Ishikawa (cell line): ENCODE measurements around the gene GABPA.

Source experiments
- CEBPB ChIP-seq: IDR thresholded peaks from 2 replicates; pipeline ENCODE4 v1.6.1; 2012
- CREB1 ChIP-seq: IDR thresholded peaks from 2 replicates; pipeline ENCODE4 v1.6.1; 2012; ENCODE audit warnings: low read depth
- EGR1 ChIP-seq: IDR thresholded peaks from 2 replicates; pipeline ENCODE4 v1.6.1; 2012
- EP300 ChIP-seq: IDR thresholded peaks from 2 replicates; pipeline ENCODE4 v1.6.1; 2012; ENCODE audit warnings: borderline replicate concordance
- FOXM1 ChIP-seq: IDR thresholded peaks from 2 replicates; pipeline ENCODE4 v1.6.1; 2012; ENCODE audit warnings: low read depth, borderline replicate concordance
- MAX ChIP-seq: IDR thresholded peaks from 2 replicates; pipeline ENCODE4 v1.6.1; 2012
- NFIC ChIP-seq: IDR thresholded peaks from 2 replicates; pipeline ENCODE4 v1.6.1; 2012
- RAD21 ChIP-seq: IDR thresholded peaks from 2 replicates; pipeline ENCODE4 v1.6.1; 2012; ENCODE audit warnings: low read depth
- REST ChIP-seq: IDR thresholded peaks from 2 replicates; pipeline ENCODE4 v1.6.1; 2012; ENCODE audit warnings: low read depth, mild to moderate bottlenecking
- TAF1 ChIP-seq: IDR thresholded peaks from 2 replicates; pipeline ENCODE4 v1.6.1; 2012; ENCODE audit warnings: low read depth, mild to moderate bottlenecking
- TCF12 ChIP-seq: IDR thresholded peaks from 2 replicates; pipeline ENCODE4 v1.6.1; 2012; ENCODE audit warnings: low read depth
- TEAD4 ChIP-seq: IDR thresholded peaks from 2 replicates; pipeline ENCODE4 v1.6.1; 2012
- YY1 ChIP-seq: IDR thresholded peaks from 2 replicates; pipeline ENCODE4 v1.6.1; 2012; ENCODE audit warnings: low read depth
- ZBTB7A ChIP-seq: IDR thresholded peaks from 2 replicates; pipeline ENCODE4 v1.6.1; 2012; ENCODE audit warnings: low read depth

- TF ChIP-seq EP300 (no peak), EGR1 (no peak), ZBTB7A (no peak), FOXM1 (no peak), REST (no peak), CREB1 (no peak), TCF12 (no peak), MAX (no peak), NFIC (no peak), CEBPB (no peak), TAF1 (no peak), YY1 (no peak), RAD21 (no peak), TEAD4 (no peak)
These were observed 71.3 kb downstream of the GABPA start for GRCh38 chr21:25806060-25806459.
